Stomach smooth muscle (tissue), 2 donors: ENCODE data around the gene C19orf44.

Source experiments
- H3K27ac ChIP-seq: one replicate; pipeline ENCODE4 v1.7.0; 2013; ENCODE audit warnings: mild to moderate bottlenecking, low read length, inconsistent platforms
- H3K27me3 ChIP-seq, 2 donors: one replicate each; pipeline ENCODE4 v1.7.0; 2013; ENCODE audit warnings: low read length in 2 of 2; ENCODE audit not compliant: insufficient read depth in 2 of 2, control insufficient read depth in 1 of 2
- H3K36me3 ChIP-seq, 2 donors: one replicate each; pipeline ENCODE4 v1.7.0; 2013; ENCODE audit warnings: low read length in 2 of 2; ENCODE audit not compliant: control insufficient read depth in 2 of 2, insufficient read depth in 2 of 2
- H3K4me1 ChIP-seq: one replicate; pipeline ENCODE4 v1.7.0; 2013; ENCODE audit warnings: low read length; ENCODE audit not compliant: control insufficient read depth, insufficient read depth
- H3K4me3 ChIP-seq, 2 donors: one replicate each; pipeline ENCODE4 v1.7.0; 2013; ENCODE audit warnings: low read length in 2 of 2
- H3K9ac ChIP-seq, 2 donors: one replicate each; pipeline ENCODE4 v1.7.0; 2013; ENCODE audit warnings: low read length in 2 of 2, mild to moderate bottlenecking in 1 of 2
- H3K9me3 ChIP-seq, 2 donors: one replicate each; pipeline ENCODE4 v1.7.0; 2013; ENCODE audit warnings: low read length in 2 of 2; ENCODE audit not compliant: control insufficient read depth in 2 of 2
- donor health status: healthy.
- donor health status: Pancreatic carcinoma.

The C19orf44 gene

GRCh38 chr19:16527334-16527935 is 31.2 kb downstream of the C19orf44 start:
- no peak overlapping the region for H3K27ac ChIP-seq
- peaks cover 68 to 72% of the 10 kb centered on the region in 2 donors for H3K36me3 ChIP-seq

DNA sequence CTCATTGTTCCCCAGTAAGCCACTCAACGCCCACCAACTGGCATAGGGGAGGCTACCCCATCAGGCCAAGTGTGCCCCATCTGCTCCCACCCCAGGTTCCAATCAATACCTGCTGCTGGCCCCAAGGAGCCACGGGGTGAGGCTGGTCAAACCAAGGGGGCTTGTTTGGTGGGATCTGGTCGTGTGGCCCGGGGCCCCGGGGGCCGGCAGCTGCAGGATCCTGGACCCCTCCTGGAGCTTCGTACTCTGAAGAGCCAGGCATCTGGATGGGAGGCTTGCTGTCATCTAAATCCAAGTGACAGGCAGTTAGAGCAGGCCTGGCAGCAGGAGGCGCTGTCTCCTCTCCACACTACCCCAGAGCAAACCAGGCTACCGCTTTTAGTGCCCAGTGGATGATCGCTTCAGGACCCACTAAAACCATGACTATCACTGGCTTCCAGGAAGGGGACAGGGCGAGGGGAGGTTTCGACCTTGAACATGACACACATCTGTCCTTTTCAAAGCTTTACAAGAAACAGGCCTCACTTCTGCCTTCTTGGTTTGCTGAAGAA is 31.9 kb downstream of the C19orf44 start:
- Histone ChIP-seq H3K27me3 (no peaks in the 10 kb centered on the region), H3K4me1 (no peaks in the 10 kb centered on the region), H3K27ac (no peak overlapping the region), H3K4me3 (no peak overlapping the region), H3K9ac (no peak overlapping the region), H3K36me3 (peaks cover 68 to 72% of the 10 kb centered on the region in 2 donors), H3K9me3 (no peaks in the 10 kb centered on the region)

More at GRCh38 chr19:16527334-16527935, 31.2 kb downstream of the C19orf44 start:
- Histone ChIP-seq H3K4me3 (no peak overlapping the region), H3K9me3 (no peaks in the 10 kb centered on the region), H3K9ac (no peak overlapping the region), H3K4me1 (no peaks in the 10 kb centered on the region), H3K27me3 (no peaks in the 10 kb centered on the region)

- no peaks in the 10 kb centered on the region for H3K27me3 ChIP-seq
- H3K4me3 ChIP-seq: no peak overlapping the region
- no peaks in the 10 kb centered on the region for H3K9me3 ChIP-seq
- H3K27ac ChIP-seq: no peak overlapping the region
- no peaks in the 10 kb centered on the region for H3K4me1 ChIP-seq
- no peak overlapping the region for H3K9ac ChIP-seq
- H3K36me3 ChIP-seq: peaks cover 67 to 72% of the 10 kb centered on the region in 2 donors
Observed at GRCh38 chr19:16529466-16530144, 33.4 kb downstream of the C19orf44 start.

- Histone ChIP-seq H3K9ac (no peak overlapping the region), H3K9me3 (no peaks in the 10 kb centered on the region), H3K4me1 (no peaks in the 10 kb centered on the region), H3K27me3 (no peaks in the 10 kb centered on the region), H3K4me3 (no peak overlapping the region), H3K36me3 (peaks cover 73 to 74% of the 10 kb centered on the region in 2 donors), H3K27ac (no peak overlapping the region)
Observed at GRCh38 chr19:16530540-16531379, 34.6 kb downstream of the C19orf44 start.

DNA sequence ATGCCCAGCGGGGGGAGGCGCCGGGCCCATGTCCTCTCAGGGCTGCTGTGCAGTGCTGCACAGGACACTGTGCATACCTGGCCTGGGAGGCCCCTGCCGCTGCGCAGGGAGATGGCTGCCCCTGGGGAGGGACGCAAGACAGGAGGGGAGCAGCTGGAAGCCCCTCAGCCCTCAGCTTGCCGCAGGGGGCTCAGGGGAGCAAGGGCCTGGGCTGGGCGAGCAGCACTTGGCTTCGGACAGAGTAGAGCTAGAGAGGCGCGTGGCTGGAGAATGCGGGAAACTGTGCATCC is 35.1 kb downstream of the C19orf44 start:
- H3K27ac ChIP-seq: no peak overlapping the region
- no peaks in the 10 kb centered on the region for H3K27me3 ChIP-seq
- no peak overlapping the region for H3K4me3 ChIP-seq
- H3K4me1 ChIP-seq: no peaks in the 10 kb centered on the region
- H3K9ac ChIP-seq: no peak overlapping the region
- H3K36me3 ChIP-seq: peaks cover 70 to 72% of the 10 kb centered on the region in 2 donors
- no peaks in the 10 kb centered on the region for H3K9me3 ChIP-seq

DNA sequence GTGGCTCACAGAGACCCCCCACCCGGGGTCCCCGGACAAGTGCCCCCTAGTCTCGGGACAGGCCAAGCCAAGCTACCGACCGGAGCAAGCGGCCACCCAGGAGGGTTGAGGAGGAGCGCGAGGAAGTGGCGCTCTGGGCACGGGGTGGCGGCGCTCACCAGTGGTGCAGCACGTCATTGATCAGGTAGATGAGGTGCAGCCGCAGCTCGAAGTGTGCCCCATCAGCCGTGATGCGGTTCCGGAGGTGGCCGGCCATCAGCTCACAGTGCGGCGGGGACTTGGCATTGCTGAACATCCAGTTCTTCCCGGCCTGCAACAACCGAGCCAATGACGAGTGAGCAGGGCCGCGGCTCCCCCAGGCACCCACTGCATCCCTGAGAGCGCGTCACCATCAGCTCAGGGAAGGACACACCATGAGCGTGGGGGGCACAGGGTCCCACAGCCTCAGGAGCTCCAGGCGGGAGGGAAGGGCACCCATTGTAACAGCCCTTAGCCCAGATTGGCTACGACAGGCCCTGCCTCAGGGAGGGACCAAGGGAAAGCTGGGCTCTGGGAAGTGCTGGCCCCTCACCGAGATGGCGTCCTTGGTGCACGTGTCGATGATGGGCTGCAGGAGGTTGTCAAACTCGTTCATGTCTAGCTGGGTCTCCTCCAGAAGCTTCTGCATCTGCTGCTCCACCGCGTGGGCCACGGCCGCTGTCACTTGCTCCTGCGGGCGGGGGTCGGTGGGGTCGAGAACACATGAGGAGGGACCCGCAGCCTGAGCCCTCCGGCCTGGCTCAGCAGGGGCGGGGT is 36.4 kb downstream of the C19orf44 start:
- no peak overlapping the region for H3K27ac ChIP-seq
- H3K4me3 ChIP-seq: no peak overlapping the region
- no peaks in the 10 kb centered on the region for H3K9me3 ChIP-seq
- no peak overlapping the region for H3K9ac ChIP-seq
- H3K36me3 ChIP-seq: peaks cover 61 to 64% of the 10 kb centered on the region in 2 donors
- no peaks in the 10 kb centered on the region for H3K27me3 ChIP-seq
- no peaks in the 10 kb centered on the region for H3K4me1 ChIP-seq

DNA sequence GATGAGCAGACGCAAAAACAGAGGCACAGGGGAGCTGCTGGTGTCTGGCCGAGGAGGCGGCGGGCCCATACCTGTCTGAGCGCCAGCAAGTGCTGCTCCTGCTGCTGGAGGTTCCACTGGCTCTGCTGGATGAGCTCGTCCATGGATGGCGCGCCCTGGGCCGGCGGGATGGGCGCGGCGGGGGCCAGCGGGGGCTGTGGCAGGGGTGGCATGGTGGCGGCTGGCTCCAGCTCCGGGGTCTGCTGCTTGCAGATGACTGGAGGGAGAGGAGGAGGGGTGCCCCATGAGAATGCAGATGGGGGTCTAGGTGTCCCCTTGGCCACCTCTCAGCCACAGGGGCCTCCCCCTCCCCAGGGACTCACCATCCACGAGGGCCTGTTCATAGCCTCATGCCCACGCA is 39.2 kb downstream of the C19orf44 start:
- Histone ChIP-seq H3K27me3 (no peaks in the 10 kb centered on the region), H3K4me1 (peaks cover 7% of the 10 kb centered on the region), H3K9ac (no peak overlapping the region), H3K36me3 (peaks cover 47 to 52% of the 10 kb centered on the region in 2 donors), H3K4me3 (no peak overlapping the region), H3K9me3 (no peaks in the 10 kb centered on the region), H3K27ac (no peak overlapping the region)

- Histone ChIP-seq H3K4me1 (peaks cover 13% of the 10 kb centered on the region), H3K27ac (no peak overlapping the region), H3K4me3 (no peak overlapping the region), H3K27me3 (no peaks in the 10 kb centered on the region), H3K9me3 (no peaks in the 10 kb centered on the region), H3K9ac (no peak overlapping the region), H3K36me3 (peaks cover 43 to 45% of the 10 kb centered on the region in 2 donors)
Observed at GRCh38 chr19:16536130-16536529, 39.9 kb downstream of the C19orf44 start.

DNA sequence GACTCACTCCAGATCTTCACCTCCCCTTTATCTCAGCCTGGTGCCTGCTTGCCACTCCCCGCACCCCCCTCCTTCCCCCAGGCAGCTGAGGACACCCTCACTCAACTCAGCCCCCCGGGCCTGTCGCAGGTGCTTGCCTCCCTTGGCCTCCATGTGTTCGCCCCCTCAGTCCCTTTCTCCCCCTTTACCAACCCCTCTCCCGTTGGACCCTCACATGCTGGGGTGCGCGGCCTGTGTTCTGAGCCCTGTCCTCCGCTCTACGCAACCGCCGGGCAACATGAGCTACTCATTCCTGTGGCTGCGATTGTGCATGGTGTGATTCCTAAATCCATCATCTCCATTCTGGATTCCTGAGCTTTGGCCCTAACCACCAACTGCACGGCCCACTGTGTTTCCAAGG is 40.9 kb downstream of the C19orf44 start:
- H3K4me3 ChIP-seq: no peak overlapping the region
- H3K36me3 ChIP-seq: peaks cover 33 to 37% of the 10 kb centered on the region in 2 donors
- peaks cover 19% of the 10 kb centered on the region for H3K4me1 ChIP-seq
- H3K27ac ChIP-seq: no peak overlapping the region
- H3K9me3 ChIP-seq: no peaks in the 10 kb centered on the region
- no peaks in the 10 kb centered on the region for H3K27me3 ChIP-seq
- no peak overlapping the region for H3K9ac ChIP-seq

- Histone ChIP-seq H3K36me3 (peaks cover 10 to 13% of the 10 kb centered on the region in 2 donors), H3K9ac (peak overlapping the region; percentile 81 to 82), H3K27me3 (no peaks in the 10 kb centered on the region), H3K9me3 (no peaks in the 10 kb centered on the region), H3K4me1 (peaks cover 24% of the 10 kb centered on the region), H3K4me3 (peak overlapping the region; percentile 91 to 93), H3K27ac (no peak overlapping the region)
Observed at GRCh38 chr19:16540948-16541347, 44.8 kb downstream of the C19orf44 start.
